HG03342 (cell line): Measurements from ENCODE around the gene RPS23.

ENCODE experiments used
- ATAC-seq: cut with Tn5 transposase; IDR thresholded peaks from one replicate; pipeline ENCODE4 v1.9.1; 2021; ENCODE audit warnings: mild to moderate bottlenecking, moderate library complexity; ENCODE audit not compliant: unreplicated experiment

Gene RPS23

DNA sequence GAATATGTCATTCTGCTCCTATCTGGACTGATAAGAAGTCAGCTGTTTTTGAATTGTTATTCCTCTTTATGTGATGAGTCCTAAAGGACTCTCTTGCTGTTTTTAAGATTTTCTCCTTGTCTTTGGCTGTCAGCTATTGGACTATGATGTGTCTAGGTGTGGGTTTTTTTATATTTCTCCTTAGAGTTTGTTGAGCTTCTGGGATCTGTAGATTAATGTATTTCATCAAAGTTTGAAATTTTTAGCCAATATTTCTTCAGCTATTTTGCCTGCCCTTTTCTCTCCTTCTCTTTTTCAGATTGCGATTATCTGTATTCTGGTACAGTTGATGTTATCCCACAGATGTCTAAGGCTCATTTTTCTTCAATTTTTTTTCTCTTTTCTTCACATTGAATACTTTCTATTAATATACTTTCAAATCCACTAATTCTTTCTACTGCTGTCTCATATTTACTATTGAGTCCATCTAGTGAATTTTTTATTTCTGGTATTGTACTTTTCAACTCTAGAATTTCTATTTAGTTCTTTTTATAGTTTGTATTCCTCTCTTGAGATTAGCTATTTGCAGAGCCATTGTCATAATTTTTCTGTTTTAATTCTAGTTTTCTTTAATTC is 31.1 kb downstream of the RPS23 start:
- no peak for ATAC-seq

DNA sequence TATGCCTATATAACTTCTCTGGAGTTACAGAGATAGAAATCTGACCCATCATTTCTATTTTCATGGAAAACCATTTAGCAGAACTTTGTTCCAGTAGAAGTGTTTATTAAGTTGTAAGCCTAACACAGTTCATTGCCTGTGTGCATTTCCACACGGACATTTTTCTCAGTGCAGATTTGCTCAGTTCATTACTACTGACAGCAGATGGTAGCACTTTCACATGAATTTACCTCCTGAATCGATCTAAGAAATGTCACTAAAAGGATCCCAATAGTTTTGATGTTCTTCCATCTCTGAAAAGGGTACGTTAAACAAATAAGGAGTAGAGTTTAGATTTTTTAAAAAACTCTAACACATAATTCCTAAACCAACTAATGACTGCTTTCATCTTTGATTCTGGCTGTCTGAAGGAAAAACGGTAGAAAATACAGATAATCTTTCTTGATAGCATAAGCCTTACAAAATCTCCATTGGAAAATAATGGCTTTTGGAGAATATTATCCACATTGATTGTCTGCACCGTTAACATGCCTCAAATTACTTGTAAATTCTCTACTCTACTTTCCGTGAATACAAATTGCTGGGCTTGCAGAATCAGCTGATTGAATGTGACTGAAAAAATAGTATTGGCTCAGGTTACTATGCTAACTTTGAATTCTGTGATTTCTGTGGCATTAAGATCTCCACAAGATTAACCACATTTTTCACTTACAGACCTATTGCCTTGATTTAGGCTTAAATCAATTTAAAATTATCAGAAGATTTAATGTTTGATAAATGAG is 33.1 kb downstream of the RPS23 start:
- no peak for ATAC-seq

DNA sequence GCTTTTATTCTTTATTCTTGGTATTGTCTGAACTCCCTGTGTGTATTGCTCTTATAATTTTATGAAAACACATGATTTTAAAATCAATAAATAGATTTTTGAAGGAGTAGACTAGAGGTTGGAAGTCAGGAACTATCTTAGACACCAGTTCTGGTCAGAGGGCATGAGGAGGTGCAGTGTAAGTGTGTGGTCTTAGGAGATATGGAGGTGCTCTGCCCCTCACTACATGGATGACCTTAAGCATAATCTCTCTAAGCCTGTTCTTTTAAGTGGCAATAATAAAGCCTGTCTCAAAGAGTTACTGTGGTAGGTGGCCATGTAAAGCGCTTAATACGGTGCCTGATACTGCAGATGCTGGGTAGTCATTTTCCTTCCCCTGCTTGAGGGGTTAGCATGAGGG is 34.0 kb downstream of the RPS23 start:
- no peak for ATAC-seq

DNA sequence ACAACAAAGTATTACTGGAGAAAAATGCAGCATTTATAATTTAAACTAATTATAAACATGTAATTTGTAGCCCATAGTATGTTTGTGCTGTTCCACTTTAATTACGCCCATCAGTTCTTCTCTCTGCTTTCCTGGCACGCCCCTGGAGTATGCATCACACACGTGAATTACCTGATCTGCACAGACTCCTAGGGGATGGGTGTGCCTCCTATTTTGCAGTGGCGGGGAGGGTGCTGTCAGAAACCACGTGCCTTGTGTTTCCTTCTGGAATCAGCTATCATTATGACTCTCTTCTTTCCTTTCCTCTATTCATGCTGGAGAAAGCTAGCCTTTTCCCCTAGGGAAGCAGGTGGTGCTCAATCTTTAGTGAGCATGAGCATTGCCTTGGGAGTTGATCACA is 43.3 kb downstream of the RPS23 start:
- ATAC-seq, result no peak

DNA sequence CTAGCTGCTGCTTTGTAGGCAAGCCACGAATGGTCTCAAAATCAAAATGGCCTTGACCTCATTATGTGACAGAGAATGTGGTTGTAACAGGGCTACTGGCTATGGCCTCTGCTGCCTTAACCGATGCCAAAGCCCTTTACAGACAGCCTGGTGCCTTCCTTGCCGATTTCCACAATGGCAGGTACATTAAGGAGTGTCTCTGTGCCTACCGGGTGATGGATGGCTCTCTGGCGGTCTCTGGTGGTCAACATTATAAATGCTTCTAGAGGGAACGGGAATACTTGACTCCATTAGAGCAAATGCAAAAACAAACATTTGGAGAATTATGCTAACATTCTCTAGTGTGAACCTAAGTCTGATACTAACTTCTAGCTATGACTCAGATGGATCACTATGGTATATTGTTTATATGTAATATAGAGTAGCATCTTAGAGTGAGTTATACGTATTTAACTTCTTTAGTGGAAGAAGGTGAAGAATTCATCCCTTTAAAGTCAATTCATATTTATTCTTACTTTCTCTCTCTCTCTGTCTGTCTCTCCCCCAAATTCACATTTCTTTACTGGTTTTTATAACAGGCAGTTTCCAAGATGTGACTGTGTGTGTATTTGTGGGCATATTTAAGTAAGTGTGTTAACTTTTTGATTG is 52.5 kb downstream of the RPS23 start:
- ATAC-seq, result peak; percentile 95
